ENCODE results near the gene HMOX1.

- TF ChIP-seq, protein P1, sequence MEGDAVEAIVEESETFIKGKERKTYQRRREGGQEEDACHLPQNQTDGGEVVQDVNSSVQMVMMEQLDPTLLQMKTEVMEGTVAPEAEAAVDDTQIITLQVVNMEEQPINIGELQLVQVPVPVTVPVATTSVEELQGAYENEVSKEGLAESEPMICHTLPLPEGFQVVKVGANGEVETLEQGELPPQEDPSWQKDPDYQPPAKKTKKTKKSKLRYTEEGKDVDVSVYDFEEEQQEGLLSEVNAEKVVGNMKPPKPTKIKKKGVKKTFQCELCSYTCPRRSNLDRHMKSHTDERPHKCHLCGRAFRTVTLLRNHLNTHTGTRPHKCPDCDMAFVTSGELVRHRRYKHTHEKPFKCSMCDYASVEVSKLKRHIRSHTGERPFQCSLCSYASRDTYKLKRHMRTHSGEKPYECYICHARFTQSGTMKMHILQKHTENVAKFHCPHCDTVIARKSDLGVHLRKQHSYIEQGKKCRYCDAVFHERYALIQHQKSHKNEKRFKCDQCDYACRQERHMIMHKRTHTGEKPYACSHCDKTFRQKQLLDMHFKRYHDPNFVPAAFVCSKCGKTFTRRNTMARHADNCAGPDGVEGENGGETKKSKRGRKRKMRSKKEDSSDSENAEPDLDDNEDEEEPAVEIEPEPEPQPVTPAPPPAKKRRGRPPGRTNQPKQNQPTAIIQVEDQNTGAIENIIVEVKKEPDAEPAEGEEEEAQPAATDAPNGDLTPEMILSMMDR (IDR thresholded peaks at IDR 0.05), result no peak
- TF ChIP-seq POLR2A (IDR thresholded peaks at IDR 0.05), result peak; percentile 69 to 93
- peak; percentile 14 to 80 (median 71) for TF ChIP-seq POLR2AphosphoS5 (IDR thresholded peaks at IDR 0.05)
- no peak for TF ChIP-seq EP300 (IDR thresholded peaks at IDR 0.05)
Observed at GRCh38 chr22:35380537-35381423, at the start of gene HMOX1.

Measured in suprapubic skin (tissue), 4 donors.